Measurements from ENCODE around the gene UNC13A.
"Not testable (repeated sequence)": the region's sequence is repeated elsewhere in the genome, so short reads cannot be mapped to it uniquely, and the experiment has no call there.

The UNC13A gene

DNA sequence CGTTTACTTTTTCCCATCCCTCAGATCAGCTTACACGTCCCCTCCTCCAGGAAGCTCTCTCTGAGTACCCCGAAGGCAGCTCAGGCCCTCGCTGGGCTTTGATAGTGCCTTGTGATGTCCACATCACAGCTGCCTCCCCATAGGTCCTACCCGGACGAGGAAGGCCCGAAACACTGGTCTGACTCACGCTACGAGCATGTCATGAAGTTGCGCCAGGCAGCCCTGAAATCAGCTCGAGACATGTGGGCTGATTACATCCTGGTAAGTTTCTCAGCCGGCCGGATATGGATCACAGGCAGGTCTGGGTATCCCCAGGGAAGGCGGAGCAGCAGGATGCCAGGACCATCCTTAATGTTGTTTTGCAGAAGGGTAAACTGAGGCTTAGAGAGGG is 128.0 kb downstream of the UNC13A start:
- DNase-seq = peak; percentile 92

DNA sequence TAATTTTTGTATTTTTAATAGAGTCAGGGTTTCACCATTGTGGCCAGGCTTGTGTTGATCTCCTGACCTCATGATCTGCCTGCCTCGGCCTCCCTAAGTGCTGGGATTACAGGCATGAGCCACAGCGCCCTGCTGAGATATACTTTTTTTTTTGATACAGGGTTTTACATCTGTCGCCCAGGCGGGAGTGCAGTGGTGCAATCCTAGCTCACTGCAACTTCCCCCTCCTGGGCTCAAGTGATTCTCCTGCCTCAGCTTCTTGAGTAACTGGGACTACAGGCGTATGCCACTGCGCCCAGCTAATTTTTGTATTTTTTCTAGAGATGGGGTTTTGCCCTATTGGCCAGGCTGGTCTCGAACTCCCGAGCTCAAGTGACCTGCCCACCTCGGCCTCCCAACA is 130.7 kb downstream of the UNC13A start:
- DNase-seq = no peak

DNA sequence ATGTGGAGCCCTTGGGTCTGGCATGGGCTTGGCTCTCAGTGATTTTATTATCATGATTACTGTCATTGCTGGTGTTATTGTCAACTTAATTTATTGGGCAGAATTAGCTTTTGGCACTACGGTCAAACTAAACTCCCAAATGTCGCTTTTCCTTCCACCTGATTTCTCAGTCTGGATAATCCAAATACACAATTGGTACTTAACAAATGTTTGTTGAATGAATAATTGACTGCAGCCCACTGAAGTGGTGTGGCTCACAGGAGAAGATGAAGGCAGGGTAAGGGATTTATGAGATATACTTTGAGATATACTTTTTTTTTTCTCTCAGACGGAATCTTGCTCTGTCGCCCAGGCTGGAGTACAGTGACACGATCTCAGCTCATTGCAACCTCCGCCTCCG is 131.2 kb downstream of the UNC13A start:
- no peak for DNase-seq

DNA sequence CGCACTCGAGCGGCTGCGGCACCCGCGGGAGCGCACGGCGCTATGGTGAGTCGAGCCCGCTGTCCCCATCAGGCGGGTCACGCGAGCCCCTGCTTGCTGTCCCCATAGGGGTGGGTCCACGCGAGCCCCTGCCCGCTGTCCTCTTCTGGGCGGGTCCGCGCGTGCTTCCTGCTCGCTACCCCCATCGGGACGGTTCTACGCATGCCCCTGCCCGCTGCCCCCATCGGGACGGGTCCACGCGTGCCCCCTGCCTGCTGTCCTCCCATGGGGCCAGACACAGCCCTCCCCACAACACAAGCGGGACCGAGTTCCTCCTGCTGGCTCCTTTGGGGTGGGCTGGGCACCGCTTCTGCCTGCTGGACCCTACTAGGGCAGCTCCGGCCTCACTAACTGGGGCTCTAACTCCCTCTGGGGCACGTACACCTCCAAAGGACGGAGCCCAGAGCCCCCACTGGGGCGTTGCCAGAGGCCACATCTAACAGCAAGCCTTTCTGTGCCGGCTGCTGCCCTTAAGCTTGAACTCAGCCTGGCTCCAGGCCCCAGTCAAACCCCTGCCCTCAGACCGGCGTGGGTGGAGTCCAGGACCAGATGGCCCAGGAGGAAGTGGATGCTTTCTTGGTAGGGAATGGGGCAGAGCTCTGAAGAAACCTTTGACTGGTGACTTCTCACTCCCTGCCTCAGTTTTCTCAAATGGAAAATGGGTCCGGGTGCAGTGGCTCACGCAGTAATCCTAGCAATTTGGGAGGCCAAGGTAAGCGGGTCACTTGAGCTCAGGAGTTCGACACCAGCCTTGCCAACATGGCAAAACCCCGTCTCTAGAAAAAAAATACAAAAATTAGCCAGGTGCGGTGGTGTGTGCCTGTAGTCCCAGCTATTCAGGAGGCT is 132.0 kb downstream of the UNC13A start:
- peak; percentile 77 for DNase-seq

DNA sequence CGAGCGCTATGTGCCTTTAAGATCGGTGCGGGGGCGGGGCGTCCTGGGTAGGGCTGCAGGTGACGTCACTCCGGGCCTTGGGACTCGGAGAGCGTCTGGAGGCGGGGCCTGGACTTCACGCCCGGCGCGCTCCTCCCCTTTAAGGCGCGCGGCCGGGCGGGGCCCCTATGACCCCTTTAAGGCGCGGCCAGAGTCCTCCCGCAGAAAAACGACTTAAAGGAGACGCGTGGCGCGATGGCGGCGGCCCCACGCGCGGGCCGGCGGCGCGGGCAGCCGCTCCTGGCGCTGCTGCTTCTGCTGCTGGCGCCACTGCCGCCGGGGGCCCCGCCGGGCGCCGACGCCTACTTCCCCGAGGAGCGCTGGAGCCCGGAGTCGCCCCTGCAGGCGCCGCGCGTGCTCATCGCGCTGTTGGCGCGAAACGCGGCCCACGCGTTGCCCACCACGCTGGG is 132.7 kb downstream of the UNC13A start, which contains the start of gene COLGALT1:
Gene COLGALT1, plus strand, starts transcription at position 170 of the 449 bp plus-strand sequence. Its CDS starts 65 bp downstream, at position 235.
- peak; percentile 98 for DNase-seq

DNA sequence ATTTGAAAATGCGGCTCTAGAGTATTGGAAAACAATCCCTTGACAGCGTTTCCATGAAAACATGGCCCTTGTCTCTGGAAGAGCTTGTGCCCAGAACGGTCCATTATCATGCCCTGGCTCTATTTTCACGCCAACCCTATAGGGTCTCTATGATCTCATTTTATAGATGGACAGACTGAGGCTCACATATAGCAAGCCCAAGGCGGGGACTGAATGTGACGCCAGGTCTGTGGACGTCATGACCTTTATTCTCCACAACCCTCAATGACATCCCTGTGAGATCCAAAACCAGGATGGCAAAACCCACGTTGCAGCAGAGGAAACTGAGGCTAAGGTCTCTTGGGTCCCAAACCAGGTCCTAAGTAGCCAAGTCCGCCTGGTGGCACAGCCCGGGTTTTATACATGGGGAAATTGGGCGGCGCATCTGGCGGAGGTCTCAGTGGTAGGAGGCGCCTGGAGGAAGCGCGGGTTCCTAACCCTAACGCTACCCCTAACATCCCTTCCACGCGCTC is 133.1 kb downstream of the UNC13A start:
- no peak for DNase-seq

DNA sequence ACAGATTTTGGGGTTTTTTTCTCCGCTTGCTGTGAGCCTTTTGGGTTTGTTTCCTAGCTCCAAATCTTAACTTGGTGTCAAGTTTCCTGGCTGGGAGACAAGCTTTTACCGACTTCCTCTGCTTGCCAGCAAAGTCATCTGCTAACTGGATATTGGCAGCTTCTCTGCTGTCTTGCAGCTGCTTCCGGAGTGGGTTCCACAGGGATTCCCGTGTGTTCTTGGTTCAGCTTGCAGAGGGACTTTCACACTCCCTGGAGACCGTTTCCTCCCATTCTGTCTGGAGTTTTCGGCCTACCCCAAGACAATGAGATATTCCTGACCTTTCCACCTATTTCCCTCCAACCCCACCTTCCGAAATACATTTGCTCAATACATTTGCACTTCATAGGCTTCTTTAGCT is 134.9 kb downstream of the UNC13A start:
- DNase-seq = peak; percentile 90

DNA sequence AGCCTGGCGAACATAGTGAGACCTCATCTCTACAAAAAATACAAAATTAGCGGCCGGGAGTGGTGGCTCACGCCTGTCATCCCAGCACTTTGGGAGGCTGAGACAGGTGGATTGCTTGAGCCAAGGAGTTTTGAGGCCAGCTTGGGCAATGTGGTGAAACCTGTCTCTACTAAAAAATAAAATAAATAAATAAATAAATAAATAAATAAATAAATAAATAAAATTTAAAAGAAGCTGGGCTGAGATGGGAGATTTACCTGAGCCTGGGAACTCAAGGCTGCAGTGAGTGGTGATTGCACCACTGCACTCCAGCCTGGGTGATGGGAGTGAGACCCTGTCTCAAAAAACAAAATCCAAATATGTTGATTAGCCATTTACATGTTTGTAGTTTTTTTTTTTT is 135.4 kb downstream of the UNC13A start:
- not testable (repeated sequence) for DNase-seq
